GM10266 (cell line): ENCODE measurements around the gene ACTR8.

Experiments
- DNase-seq: peaks from one replicate; pipeline ENCODE4 v3.0.0; 2012; ENCODE audit errors: extremely low spot score
- CTCF ChIP-seq: IDR thresholded peaks from 2 replicates; pipeline ENCODE4 v1.5.1; 2012; ENCODE audit warnings: mild to moderate bottlenecking, low read depth; ENCODE audit not compliant: control insufficient read depth, insufficient read depth; ENCODE audit errors: missing control alignments

The ACTR8 gene

GRCh38 chr3:53887446-53887845 lies 5.5 kb upstream of the ACTR8 start:
- DNase-seq, result no peak
- no peak for TF ChIP-seq CTCF

GRCh38 chr3:53885239-53885638 lies 3.3 kb upstream of the ACTR8 start:
- DNase-seq, result no peak
- TF ChIP-seq CTCF, result no peak

GRCh38 chr3:53884623-53885022 lies 2.7 kb upstream of the ACTR8 start:
- no peak for TF ChIP-seq CTCF
- DNase-seq, result no peak

GRCh38 chr3:53883008-53883407 lies 1.1 kb upstream of the ACTR8 start:
- no peak for TF ChIP-seq CTCF
- DNase-seq, result no peak

- DNase-seq, result no peak
- TF ChIP-seq CTCF, result no peak
These were observed 1.3 kb downstream of the ACTR8 start for GRCh38 chr3:53880396-53881345.

GRCh38 chr3:53865732-53866499 lies 16.0 kb downstream of the ACTR8 start:
- no peak for TF ChIP-seq CTCF
- DNase-seq, result no peak
